ENCODE measurements around the gene ASB14.

The ASB14 gene

DNA sequence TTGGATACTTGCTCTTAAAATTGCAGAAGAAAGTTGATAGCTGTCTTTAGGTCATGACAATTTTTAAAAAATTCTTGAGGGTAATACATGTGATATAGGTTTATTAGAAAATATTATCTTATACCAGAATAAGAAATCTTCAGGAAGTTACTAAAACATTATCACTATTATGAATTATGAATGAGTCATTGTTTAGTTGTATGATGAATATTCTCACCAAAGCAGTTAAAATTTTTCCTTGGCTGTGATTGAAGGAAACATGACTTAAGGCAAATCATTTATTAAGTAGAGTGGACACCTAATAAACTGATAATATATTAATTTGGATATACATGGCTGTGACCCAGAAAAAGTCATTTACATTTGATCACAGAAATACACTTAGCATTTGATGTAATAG is 34.8 kb downstream of the ASB14 start:
- DNase-seq (ENCODE audit: low read depth) = no peak

DNA sequence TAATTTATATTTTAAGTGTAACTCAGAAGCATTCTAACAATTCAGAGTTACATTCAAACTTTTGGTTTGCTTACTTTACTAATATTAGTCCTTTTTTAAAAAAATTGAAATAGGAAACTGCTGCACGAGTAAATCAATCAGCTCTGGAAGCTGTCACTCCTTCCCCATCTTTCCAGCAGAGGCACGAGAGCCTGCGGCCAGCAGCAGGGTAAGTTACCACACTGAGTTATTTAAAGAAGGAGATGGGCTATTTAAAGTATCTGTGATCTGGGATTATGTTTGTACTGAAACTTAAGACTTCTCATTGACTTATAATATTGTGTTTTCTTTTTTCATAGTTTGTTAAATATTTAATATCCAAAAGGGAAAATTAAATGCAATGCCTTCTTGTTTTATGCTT is 35.6 kb downstream of the ASB14 start:
- DNase-seq (ENCODE audit: low read depth) = no peak

DNA sequence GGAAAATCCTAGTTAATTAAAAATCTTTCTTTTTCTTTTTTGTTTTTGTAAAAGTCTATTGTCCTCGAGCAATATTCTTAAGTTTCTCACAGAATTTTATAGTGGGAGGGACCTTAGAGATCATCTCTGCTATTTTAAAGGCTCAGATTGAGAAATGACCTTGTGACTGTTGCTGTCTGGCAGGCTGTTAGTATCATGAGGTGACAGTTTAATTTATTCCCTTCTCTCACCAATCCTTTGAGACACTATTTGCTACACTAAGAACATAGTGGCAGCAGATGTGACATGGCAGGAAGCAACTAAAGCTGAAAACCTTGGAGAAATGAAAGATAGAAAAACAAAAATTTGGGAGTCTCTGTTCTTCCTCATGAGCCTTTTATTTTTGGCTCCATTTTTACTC is 40.1 kb downstream of the ASB14 start:
- no peak for DNase-seq (ENCODE audit: low read depth)

DNA sequence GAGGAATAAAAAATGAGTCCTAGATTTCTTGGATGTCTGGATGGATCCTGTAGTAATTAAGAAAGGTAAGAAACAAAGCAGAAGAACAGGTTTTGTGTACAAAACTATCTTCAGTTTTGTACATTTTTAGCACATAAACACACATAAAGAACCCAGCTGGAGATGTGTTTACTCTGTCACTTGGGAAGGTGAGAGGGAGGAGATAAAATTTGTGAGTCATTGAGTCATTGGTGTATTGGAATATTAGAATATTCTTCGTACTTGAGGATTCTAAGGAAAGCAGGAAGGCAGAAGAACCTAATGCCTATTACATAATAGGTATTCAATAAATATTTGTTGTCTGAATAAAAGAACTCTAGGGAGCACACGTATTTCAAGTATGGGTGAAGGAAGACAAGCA is 47.5 kb downstream of the ASB14 start:
- no peak for DNase-seq (ENCODE audit: low read depth)

DNA sequence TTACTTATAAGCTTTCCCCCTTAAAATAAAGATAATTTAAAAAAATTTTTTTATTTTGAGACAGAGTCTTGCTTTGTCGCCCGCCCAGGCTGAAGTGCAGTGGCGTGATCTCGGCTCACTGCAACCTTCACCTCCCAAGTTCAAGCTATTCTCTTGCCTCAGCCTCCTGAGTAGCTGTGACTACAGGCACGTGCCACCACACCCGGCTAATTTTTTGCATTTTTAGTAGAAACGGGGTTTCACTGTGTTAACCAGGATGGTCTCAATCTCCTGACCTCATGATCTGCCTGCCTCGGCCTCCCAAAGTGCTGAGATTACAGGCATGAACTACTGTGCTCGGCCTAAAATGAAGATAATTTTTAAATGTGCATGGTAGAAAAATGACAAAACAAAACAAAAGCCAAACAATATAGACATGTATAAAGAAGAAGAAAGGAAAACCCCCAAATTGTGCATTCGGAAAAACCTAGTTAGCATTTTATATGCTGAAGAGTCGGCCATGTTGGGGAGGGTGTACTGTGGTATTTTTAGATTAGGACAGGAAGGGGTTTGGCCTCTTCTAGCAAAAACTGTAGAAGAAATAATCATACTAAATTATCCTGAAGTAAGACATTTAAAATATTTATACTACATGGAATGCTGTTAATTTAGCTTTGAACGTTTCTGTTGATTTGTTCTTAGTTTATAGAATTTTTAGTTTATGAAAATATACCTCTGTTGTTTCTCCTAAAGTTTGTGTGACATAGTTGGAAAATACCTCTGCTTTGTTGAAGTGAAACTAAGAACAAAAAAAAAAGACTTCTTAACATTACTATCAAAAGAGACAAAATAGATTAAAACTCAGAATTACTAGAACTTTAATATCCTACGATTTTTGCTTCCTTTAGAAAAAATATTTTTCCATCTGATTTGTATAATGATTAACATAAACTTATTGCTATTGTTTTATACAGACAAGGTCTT is 57.6 kb downstream of the ASB14 start:
- no peak for DNase-seq (ENCODE audit: low read depth)

DNA sequence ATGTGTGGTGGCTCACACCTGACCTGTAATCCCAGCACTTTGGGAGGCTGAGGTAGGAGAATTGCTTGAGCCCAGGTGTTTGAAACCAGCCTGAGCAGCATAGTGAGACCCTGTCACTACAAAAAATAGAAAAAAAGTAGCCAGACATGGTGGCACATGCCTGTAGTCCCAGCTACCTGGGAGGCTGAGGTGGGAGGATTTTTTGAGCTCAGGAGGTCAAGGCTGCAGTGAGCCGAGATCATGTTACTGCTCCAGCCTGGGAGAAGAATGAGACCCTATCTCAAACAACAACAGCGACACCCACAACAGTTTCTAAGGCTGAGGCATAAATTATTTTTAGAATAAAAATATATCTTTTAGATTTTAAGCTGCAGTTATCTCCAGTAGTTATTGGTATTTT is 58.7 kb downstream of the ASB14 start:
- no peak for DNase-seq (ENCODE audit: low read depth)

DNA sequence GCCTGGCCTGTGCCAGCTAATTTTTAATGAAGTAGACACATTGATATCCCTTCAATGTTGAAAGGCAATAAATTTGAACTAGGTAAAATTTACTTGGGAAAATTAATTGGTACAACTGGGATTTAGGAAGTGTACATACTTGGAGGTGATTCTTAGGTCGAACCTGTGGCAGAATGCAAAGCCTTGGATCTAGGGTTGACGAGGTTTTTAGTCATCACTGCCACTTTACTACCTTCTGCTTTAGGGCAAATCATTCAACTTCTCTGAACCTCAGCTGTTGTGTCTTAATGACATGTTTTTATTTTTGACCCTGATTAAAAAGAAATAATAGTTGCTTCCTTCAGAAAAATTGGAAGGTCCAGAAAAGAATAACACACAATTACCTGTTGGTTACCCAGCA is 62.5 kb downstream of the ASB14 start:
- DNase-seq (ENCODE audit: low read depth) = no peak

DNA sequence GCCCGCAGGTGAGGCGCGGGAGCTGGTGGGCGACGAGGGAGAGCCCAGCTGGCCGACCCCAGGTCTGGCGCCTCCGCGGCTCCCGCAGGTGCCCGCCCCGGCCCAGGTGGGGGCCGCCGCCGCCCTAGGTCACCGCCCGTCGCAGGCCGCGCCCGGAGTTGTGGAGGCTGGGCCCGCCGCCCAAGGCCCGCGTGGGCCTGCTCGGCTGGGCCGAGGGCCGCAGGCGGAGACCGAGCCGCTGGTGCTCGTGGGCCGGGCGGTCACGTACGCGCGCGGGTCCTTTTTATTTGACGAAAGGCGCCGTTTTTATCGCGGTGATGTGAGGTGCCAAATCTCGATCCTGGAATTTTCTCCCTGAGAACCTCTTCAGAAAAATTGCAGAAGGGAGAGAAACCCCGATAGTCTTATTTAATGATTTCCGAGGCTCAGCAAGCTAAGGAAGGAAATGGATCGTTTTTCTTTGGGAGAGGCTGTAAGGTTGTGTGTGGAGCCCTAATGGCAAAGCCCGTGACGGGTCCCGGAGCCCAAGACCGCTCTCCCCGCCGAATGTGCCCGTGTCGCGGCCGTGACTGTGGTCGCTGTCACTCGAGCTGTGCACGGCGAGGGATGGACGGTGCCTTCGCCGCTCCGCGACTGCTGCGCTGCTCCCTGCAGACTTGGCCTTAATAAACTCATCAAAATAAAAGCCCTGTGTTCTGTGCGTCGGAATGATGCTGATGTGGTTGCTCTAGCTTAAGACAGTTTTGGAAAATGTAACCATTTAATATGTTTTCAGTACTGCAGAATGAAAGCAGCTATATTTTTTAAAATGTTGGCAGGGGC is 64.3 kb downstream of the ASB14 start:
- DNase-seq (ENCODE audit: low read depth) = no peak

DNA sequence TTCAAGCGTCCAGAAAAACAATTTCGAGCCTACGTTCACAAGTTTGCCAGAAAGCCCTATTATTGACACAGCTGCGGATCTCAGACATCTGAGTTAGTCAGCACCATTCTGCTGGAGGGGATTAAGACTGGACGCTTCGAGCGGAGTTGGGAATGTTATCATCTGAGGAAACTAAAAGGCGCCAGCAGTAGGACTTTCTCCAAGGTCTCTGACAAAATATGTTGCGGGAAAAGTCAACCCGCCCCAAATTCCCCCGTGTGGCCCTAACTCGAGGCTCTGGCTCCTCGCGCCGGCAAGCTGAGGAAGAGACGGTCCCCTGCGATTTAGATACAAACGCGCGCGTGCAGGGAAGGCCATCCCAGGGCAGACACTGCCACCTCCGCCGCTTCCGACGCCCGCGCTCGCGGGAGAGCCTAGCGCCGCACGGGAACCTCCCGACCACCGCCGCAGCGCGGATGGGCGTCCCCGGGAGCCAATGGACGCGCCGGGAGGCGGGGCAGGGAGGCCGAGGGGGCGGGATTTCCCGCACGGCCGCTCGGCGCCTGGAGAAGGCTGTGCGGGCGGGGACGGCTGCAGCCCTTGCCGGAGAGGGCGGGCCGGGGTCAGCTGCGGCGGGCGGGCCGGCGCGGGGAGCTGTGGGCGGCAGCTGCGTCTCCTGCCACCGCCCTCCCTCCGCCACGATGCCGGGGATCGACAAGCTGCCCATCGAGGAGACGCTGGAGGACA is 65.1 kb downstream of the ASB14 start, which contains the start of gene APPL1:
Gene APPL1 (plus strand): TSS at position 526 of the 726 bp plus-strand sequence. CDS start 155 bp downstream, at position 681.
- DNase-seq (ENCODE audit: low read depth) = peak; percentile 79

DNA sequence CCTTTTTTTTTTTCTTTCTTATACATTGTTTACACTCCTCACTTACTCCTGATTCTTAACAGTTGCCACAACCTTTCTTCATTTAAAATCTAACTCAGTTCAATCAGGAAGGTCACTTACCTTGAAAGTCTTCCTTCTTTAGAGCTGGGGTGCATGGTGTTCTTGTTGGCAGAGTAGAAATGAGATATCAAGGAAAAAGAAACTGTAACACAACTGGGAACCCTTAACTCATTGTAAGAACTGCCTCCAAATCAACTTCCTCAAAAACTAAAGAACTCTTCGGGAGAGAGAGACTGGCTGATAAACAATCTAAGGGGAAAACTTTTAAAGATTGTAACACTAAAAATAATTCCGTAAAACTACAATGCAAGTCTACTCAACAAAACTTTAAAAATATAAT is 66.3 kb downstream of the ASB14 start:
- DNase-seq (ENCODE audit: low read depth) = no peak

DNA sequence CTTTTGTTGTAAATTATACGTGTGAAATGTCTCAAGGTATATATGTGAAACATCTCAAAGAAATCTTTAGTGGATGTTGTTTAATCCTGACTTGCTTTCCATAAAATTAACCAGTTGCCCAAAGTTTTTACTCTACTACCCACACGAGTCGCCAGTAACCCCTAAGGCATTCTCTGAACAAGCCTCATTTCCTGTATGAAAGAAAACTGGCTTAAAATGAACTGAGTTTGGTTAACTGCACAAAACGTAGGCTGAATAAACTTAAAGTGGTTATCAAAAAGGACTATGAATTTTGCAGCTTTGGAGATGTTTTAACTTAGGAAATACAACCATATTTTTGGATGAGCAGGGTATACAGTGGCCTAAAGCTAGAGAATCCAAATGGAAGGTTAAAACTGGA is 67.6 kb downstream of the ASB14 start:
- no peak for DNase-seq (ENCODE audit: low read depth)

DNA sequence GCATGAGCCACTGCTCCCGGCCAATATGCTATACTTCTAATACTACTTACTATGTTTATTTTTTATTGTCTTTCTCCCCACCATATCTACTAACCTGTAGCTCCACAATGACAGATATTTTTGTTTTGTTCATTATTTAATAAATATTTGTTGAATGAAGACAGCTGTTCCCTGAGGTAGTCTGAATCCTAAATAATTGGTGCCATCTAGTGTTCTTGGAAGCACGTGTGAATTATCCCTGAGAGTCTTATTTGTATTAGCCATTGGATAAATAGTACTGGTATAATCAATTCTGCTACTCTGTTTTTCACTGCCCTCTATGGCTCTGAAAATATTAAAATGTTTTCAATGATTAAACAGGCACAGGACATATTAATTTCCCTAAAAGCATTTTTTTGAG is 70.6 kb downstream of the ASB14 start:
- DNase-seq (ENCODE audit: low read depth) = no peak

Measured in HS-27A (cell line).